Kidney (tissue), 14 donors: ENCODE data around the gene PBX3. TPM values are rescaled to one million over a fixed set of nuclear protein-coding genes. Genes with fewer than 3 reads are reported as not detected.

ENCODE experiments used
- DNase-seq, 5 donors: peaks; one replicate each; pipeline ENCODE4 v3.0.0-alpha.2; 2013 to 2020
- FAIRE-seq: peaks from 2 replicates; lab custom pipeline; 2012; peaks lifted over from hg19 to GRCh38; lab: Jason Lieb, UNC
- H3K27ac ChIP-seq, 2 donors: one replicate each; pipeline ENCODE4 v1.7.0; 2013; ENCODE audit warnings: low read depth in 2 of 2, low read length in 2 of 2, inconsistent platforms in 1 of 2
- H3K27me3 ChIP-seq: one replicate; pipeline ENCODE4 v1.7.1; 2013; ENCODE audit warnings: low read length, inconsistent platforms; ENCODE audit not compliant: control insufficient read depth, insufficient read depth
- H3K36me3 ChIP-seq, 3 donors: one replicate each; pipeline versions ENCODE4 v1.7.0 to v1.7.1; 2013; ENCODE audit warnings: low read length in 3 of 3, control low read depth in 1 of 3, inconsistent platforms in 1 of 3; ENCODE audit not compliant: insufficient read depth in 3 of 3, control insufficient read depth in 2 of 3
- H3K4me1 ChIP-seq, 3 donors: one replicate each; pipeline versions ENCODE4 v1.7.0 to v1.7.1; 2013; ENCODE audit warnings: low read length in 3 of 3, inconsistent platforms in 1 of 3, low read depth in 1 of 3; ENCODE audit not compliant: control insufficient read depth in 2 of 3, insufficient read depth in 2 of 3
- H3K4me3 ChIP-seq, 3 donors: one replicate each; pipeline versions ENCODE4 v1.7.0 to v1.8.1; 2013; ENCODE audit warnings: low read length in 3 of 3, control low read depth in 1 of 3, inconsistent platforms in 1 of 3
- H3K9ac ChIP-seq, 3 donors: one replicate each; pipeline versions ENCODE4 v1.7.0 to v1.7.1; 2013; ENCODE audit warnings: low read length in 3 of 3, control low read depth in 1 of 3, inconsistent platforms in 1 of 3
- H3K9me3 ChIP-seq, 3 donors: one replicate each; pipeline versions ENCODE4 v1.7.0 to v1.7.1; 2013; ENCODE audit warnings: low read length in 3 of 3, control low read depth in 1 of 3, inconsistent platforms in 1 of 3; ENCODE audit not compliant: control insufficient read depth in 2 of 3, insufficient read depth in 1 of 3
- intact Hi-C: fragments of 100-400 bp; cut with DNase I; formaldehyde crosslinking; loops from one replicate; pipeline ENCODE4 v1.11.1; 2022
- polyA plus RNA-seq: library from polyadenylated mRNA; stranded (reverse); fragments of 350-450 nt; fragmentation: Illumina TruSeq; extraction: RNeasy Lipid Tissue Mini Kit (QIAGEN cat#74804); gene quantifications from one replicate; pipeline ENCODE4 v1.2.3, GENCODE V29; 2014; ENCODE audit warnings: low read depth, low replicate concordance; ENCODE audit not compliant: insufficient read depth
- total RNA-seq: library from RNA; stranded (reverse); fragmentation: NEBNext Ultra II Directional; extraction: Animal tissue kit (Norgen Biotek cat#: 25700); gene quantifications from one replicate; pipeline ENCODE4 v1.2.1, GENCODE V29; 2021
- TF ChIP-seq, protein P1 (sequence below): IDR thresholded peaks from 3 replicates; pipeline ENCODE4 v1.5.1; 2012; ENCODE audit warnings: mild to moderate bottlenecking, moderate library complexity, borderline replicate concordance; ENCODE audit not compliant: insufficient read depth; ENCODE audit errors: extremely low read depth
- donor health status: control.
- donor health status: control.
- donor health status: control.
- donor health status: control.
- donor health status: control.
- donor health status: DM: yes; HTN: yes; CAD: no.
- donor health status: Normal renal cell carcinoma (clear cell type).

The PBX3 gene
- total and polyA plus RNA-seq, 2 donors from 2014 or later, result 10.2 to 23.6 TPM

DNA sequence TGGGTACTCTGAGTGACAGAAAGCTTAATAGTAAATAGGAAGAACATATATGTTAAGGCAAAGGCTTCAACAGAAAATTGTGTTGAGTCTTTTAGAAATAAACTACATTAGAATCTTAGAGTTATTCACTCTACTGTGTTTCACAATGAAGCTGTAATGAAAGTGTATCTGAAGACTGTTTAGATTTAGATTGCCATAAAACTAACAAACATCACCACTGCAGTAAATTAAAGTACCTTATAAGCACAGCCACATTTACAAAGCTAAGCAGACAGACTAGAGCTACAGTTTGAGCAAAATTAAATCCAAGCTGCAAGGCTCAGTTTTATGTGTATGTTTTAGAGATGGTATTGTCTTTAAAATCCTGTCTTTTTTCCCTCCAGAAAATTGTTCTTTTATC lies 172.4 kb downstream of the PBX3 start:
- Histone ChIP-seq H3K36me3 (no peaks in the 10 kb centered on the region), H3K9ac (no peak overlapping the region), H3K27ac (no peak overlapping the region), H3K27me3 (no peaks in the 10 kb centered on the region), H3K4me1 (no peaks in the 10 kb centered on the region), H3K4me3 (no peak overlapping the region), H3K9me3 (no peaks in the 10 kb centered on the region)
- DNase-seq, result no peak
- no peak for FAIRE-seq
- TF ChIP-seq, protein P1, sequence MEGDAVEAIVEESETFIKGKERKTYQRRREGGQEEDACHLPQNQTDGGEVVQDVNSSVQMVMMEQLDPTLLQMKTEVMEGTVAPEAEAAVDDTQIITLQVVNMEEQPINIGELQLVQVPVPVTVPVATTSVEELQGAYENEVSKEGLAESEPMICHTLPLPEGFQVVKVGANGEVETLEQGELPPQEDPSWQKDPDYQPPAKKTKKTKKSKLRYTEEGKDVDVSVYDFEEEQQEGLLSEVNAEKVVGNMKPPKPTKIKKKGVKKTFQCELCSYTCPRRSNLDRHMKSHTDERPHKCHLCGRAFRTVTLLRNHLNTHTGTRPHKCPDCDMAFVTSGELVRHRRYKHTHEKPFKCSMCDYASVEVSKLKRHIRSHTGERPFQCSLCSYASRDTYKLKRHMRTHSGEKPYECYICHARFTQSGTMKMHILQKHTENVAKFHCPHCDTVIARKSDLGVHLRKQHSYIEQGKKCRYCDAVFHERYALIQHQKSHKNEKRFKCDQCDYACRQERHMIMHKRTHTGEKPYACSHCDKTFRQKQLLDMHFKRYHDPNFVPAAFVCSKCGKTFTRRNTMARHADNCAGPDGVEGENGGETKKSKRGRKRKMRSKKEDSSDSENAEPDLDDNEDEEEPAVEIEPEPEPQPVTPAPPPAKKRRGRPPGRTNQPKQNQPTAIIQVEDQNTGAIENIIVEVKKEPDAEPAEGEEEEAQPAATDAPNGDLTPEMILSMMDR, result no peak
- intact Hi-C loops, result no loop called here

DNA sequence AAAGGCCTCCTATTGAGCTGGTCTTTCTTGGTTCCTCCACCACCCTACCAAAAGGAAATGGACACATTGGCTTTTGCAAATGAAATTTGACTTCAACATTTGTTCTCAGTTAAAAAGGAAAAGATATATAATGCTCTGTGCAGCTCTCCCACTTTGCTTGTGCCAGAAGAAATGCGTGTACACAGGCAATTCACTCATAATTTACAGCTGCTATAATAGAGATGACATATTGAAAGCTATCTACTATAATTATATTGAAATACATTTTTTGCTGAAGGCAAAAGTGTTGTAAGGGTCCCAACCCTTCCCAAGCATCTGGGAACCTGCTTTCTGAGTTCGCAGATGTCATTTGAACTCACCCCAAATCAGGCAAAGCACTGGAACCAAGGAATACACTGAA lies 173.2 kb downstream of the PBX3 start:
- Histone ChIP-seq H3K36me3 (no peaks in the 10 kb centered on the region), H3K9ac (no peak overlapping the region), H3K4me3 (no peak overlapping the region), H3K9me3 (no peaks in the 10 kb centered on the region), H3K27ac (no peak overlapping the region), H3K27me3 (no peaks in the 10 kb centered on the region), H3K4me1 (no peaks in the 10 kb centered on the region)
- TF ChIP-seq, protein P1, result no peak
- intact Hi-C loops, result no loop called here
- FAIRE-seq, result no peak
- no peak for DNase-seq

DNA sequence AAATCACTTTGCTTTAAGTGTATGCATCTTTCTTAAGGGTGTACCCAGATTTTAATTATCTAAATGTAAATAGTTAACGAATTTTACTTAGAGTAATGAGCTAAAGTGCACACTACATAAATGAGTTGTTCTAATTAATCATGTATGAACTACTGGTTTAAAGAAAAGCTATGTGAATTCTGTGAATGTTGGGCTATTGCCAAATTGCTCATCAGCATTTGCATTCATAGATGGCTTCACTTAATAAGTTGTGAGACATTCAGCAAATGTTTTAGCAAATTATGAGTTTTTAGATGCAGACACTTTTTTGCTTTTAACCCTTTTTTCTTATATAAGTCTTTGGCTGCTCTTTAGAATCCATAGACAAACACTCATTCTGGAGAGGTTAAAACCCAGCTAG lies 175.7 kb downstream of the PBX3 start:
- FAIRE-seq, result no peak
- TF ChIP-seq, protein P1, result no peak

DNA sequence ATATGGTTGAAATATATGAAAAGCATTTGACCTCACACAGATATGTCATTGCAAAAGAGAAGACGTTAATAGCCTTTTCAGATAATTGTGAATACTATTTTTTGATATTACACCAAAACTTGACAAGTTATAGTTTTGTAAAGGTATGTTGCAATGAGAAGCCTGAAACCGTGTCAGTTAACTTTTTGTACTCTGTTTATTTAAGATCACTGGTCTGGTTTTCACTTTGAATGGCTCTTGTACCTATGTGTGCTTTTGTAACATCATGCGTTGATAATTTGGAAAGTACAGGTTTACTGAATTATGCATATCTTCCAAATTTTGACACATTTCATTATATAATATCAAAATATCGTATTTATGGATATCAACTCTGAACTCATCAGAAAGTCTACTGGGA lies 177.2 kb downstream of the PBX3 start:
- no peak overlapping the region for H3K27ac ChIP-seq
- H3K4me1 ChIP-seq, result no peaks in the 10 kb centered on the region
- H3K9ac ChIP-seq, result no peak overlapping the region
- intact Hi-C loops, result no loop called here
- FAIRE-seq (no peak), DNase-seq (no peak)
- TF ChIP-seq, protein P1, result no peak
- H3K36me3 ChIP-seq, result no peaks in the 10 kb centered on the region
- H3K9me3 ChIP-seq, result no peaks in the 10 kb centered on the region
- no peak overlapping the region for H3K4me3 ChIP-seq
- H3K27me3 ChIP-seq, result no peaks in the 10 kb centered on the region

More for the DNA sequence above, 175.7 kb downstream of the PBX3 start:
- H3K27me3 ChIP-seq, result no peaks in the 10 kb centered on the region
- H3K9ac ChIP-seq, result no peak overlapping the region
- no peak for DNase-seq
- no peaks in the 10 kb centered on the region for H3K9me3 ChIP-seq
- H3K27ac ChIP-seq, result no peak overlapping the region
- intact Hi-C loops, result no loop called here
- H3K4me1 ChIP-seq, result no peaks in the 10 kb centered on the region
- H3K36me3 ChIP-seq, result no peaks in the 10 kb centered on the region
- H3K4me3 ChIP-seq, result no peak overlapping the region
